Peyer's patch (tissue), 4 donors: ENCODE results near the gene RASAL2.

Experiments
- CTCF ChIP-seq, 6 experiments: fragments of 450-650 bp in 4 of 6; fragments of 200-600 bp in 2 of 6; sonication (generic) in 1 of 6; IDR thresholded peaks; one replicate each; pipeline ENCODE4 v1.5.1; 2017 to 2019; ENCODE audit warnings: antibody characterized with exemption in 6 of 6, mild to moderate bottlenecking in 3 of 6, moderate library complexity in 1 of 6
- POLR2A ChIP-seq, 2 donors: fragments of 450-650 bp; IDR thresholded peaks; one replicate each; pipeline ENCODE4 v1.5.1; 2017; ENCODE audit warnings: antibody characterized with exemption in 2 of 2, mild to moderate bottlenecking in 2 of 2, moderate library complexity in 2 of 2

- no peak for TF ChIP-seq CTCF (IDR thresholded peaks at IDR 0.05)
- no peak for TF ChIP-seq POLR2A (IDR thresholded peaks at IDR 0.05)
These were observed 26.8 kb upstream of the RASAL2 start for GRCh38 chr1:178066908-178067614.
